Left forelimb (tissue), 1 donor: ENCODE data around the gene NDUFV3.
"Not testable (repeated sequence)": the region's sequence is repeated elsewhere in the genome, so short reads cannot be mapped to it uniquely, and the experiment has no call there.

ENCODE experiments used
- DNase-seq: peaks from one replicate; pipeline ENCODE4 v3.0.0-alpha.2; 2018; ENCODE audit warnings: low spot score

NDUFV3 gene

DNA sequence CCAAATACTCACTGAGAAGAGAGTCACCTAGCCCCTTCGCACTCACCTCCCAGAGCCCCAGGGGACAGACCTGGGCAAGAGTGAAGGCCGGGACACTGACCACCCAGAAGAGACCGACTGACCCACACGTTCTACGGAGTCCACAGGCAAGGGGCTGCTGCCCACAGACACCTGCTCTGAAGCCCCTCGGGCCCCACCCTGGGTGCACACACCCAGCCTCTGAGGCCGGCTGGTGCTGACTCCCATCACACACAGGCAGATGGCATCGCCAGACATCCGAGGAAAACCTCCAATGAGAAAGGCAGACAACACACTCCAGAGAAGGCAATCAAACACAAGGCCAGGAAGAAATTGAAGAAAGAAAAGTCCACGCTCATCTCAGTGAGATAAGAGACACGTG lies 35.9 kb upstream of the NDUFV3 start:
- DNase-seq, result no peak

DNA sequence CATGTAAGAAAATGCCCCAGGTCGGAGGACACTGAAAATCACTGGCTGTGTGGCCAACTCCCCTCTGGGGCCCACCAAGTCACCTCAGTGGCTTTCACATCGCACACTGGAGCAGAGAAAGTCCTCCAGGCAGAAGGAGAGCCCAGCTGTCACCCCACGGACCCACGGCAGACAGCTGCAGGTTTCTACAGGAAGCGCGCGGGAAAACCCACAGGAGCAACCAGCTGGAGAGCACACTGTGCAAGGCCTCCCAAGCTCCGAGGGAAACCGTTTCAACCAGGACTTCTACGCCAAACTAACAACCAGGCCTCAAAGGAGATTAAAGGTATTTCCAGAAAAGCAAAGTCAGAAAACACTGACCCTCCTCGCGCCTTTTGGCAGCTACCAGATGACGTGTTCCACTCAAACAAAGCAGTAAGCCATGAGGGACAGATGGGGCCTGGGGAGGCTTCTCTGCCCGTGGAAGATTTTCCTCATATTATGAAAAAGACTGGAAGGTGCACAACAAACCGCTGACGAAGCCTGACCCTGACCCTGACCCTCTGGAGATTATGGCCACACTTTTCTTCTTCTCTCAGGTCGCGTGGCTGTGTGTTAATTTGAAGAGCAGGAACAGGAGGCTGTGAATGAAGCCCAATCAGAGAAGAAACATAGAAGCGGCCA lies 34.8 kb upstream of the NDUFV3 start:
- no peak for DNase-seq

DNA sequence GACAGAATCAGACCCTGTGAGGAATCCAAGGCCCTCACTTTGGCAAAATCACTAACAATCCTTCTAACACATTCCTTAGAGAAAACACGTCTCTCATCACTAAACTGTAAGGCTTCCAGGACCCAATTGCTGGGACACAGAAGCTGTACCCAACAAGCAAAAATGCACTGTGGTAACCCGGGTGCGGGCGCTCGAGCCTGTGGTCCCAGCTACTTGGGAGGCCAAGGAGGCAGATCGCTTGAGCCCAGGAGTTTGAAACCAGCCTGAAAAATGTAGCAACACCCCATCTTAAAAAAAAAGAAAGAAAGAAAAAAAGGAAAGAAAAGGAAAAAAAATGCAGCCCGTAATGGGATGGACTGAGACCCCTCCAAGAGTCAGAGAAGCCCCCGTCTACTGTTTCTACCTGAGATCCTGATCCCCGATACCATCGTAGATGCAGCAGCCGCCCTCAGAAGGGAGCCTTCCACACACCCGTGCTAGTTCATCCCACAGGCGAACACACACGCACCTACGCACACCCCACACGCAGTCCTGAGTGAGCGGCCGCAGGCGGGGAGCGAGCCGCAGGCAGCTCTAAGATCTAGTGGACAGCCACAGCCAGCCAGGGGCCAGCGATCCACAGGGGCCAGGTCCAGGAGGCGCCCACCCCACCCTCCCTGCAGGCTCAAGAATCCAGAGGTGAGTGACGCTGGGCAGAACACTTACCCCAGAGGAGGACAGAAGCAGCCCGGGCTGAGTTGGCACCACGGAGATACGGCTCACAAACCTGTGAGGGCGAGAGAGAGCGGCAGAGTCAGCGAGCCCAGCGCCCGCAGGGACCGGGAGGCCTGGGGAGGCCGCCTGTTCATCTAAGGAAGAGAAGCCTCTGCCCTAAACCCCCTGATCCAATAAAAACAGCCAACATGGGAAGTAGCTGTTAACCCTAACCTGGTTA lies 33.9 kb upstream of the NDUFV3 start:
- DNase-seq, result no peak

DNA sequence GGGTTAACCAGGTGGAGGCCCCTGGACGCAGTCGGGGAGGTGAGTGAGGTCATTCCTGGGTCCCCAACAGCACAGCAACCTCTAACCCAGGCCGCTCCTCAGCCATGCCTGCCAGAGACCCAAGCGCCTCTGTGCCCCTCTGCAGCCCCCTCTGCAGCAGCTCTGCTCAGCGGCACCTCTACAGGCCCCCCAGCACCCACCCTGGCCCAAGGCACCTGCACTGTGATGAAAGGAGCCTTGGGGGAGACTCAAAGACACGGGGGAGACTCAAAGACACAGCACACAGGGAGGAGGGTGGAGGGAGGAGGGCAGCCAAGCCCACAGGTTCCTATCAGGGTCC lies 33.2 kb upstream of the NDUFV3 start:
- no peak for DNase-seq

DNA sequence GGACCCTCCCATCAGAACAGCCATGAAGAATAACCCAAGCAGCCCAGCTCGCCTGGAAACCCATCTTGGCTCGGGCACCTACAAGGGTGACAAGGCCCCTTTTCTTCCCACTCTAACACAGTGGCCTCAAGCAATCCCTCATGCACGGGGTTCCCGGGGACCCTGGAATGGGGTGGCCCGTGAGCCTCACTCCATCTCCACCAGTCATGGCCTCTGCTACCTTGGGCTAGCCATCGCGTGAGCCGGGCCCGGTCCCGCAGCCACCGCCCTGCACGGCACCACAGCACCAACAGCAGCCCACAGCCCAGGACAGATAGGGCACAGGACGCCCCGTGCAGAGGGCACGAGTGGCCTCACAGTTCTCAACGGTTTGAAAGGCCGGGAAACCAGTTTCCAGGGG lies 32.8 kb upstream of the NDUFV3 start:
- DNase-seq, result no peak

DNA sequence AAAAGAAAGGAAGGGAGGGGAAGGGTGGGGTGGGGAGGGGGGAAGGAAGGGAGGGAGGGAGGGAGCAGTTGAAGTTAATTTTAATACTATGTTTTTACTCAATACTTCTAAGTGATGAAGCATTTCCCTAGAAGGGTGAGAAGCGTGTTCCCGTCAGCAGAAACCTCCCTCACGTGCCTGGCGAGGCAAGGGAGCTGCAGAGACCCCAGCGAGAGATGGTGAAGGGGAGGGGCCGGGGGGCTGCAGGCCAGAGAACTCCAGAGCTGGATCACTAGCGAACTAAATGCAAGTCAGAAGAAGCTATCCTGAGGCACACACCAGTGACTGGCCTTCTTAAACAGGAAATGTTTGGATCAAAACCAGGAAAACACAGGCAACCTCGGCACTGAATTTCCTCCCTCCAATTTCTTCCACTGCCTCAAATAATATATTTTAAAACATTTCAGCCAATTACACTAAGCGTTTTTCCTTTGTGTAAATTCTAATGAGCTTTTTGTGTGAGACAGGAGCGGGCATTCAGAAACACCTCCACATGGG lies 31.7 kb upstream of the NDUFV3 start:
- no peak for DNase-seq

DNA sequence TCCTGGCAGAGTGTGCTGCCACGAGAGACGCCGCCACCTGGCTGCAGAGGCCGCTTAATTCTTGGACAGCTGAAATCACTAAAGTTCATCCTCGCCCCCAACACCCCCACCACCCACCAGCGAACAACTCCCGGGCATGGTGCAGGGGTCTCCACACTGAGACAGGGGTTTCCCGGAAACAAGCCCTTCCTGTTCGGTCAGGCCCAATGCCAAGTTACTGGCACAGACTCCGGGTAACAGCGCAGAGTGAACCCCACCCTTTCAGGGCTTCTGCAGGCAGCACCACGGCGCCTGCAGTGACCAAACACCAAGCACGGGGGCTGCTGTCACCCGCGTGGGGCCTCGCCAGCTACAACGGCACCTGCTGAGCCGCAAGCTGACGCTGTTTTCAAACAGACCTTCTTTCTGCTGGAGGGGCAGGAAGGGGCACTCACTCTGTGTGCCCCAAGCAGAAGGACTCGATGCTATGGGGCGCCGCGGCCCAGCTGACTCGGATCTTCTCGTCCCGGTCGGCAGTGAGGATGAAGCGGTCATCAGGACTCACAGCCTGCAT lies 31.2 kb upstream of the NDUFV3 start:
- no peak for DNase-seq

DNA sequence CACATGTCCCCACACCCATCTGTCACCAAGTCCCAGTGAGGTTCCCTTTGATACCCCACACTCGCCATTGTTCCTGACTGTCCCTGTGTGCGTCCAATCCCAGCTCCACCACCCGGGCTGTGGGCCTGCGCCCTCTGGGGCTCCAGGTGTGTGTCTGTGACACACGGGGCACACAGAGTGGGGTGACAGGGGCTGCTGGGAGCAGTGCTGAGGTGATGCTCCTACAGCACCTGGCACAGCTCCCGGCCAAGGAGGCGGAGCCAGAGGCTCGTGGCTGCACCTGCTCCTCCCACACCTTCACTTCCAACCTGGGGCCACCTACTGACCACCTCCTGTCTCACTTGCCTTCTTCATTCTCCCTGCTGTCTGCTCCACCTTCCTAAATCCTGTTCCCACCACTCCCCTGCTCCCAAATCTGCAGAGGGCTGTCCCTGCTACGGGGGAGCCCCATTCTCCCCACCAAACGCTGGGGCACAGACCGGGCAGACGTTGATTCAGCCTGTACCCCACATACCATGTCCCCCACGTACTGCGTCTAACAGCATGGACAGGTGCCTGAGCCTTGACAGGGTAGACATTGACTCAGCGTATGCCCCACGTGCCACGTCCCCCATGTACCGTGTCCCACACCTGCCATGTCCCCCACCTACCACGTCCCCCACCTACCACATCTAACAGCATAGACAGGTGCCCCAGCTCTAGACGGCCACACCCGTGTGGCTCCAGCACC lies 30.2 kb upstream of the NDUFV3 start:
- no peak for DNase-seq

DNA sequence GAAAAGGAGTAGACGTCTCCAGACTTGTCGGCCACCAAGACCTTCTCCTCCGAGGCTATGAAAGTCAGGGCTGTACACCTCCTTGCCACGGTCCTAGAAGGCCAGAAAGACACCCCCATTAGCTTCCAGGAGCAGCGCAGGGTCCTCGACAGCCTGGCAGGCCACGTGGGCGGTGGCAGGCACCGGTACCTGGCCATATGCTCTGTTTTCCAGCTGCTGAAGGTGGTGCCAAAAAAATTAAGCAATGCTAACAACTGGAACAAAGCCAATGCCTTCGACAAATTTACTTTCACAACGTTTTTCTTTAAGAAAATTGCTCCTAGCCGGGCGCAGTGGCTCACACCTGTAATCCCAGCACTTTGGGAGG lies 29.6 kb upstream of the NDUFV3 start:
- no peak for DNase-seq

DNA sequence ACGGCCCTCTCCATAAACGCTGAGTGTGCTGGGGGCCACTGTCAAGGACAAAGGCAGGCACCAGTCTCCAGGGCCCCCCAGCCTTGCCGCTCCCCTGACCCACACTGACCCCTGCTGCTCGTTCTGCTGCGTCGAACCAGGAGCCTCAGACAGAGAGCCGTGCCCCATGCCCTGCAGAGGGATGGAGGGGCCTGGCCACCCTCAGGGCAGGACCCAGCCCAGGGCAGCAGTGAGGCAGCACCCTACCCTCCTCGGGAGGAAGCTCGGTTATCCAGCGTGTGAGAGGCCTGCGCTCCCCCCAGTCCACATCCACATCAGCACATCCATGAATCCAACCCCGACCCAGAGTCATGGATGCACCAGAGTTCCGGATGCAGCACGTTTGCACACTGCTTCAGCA lies 28.8 kb upstream of the NDUFV3 start:
- DNase-seq, result no peak

DNA sequence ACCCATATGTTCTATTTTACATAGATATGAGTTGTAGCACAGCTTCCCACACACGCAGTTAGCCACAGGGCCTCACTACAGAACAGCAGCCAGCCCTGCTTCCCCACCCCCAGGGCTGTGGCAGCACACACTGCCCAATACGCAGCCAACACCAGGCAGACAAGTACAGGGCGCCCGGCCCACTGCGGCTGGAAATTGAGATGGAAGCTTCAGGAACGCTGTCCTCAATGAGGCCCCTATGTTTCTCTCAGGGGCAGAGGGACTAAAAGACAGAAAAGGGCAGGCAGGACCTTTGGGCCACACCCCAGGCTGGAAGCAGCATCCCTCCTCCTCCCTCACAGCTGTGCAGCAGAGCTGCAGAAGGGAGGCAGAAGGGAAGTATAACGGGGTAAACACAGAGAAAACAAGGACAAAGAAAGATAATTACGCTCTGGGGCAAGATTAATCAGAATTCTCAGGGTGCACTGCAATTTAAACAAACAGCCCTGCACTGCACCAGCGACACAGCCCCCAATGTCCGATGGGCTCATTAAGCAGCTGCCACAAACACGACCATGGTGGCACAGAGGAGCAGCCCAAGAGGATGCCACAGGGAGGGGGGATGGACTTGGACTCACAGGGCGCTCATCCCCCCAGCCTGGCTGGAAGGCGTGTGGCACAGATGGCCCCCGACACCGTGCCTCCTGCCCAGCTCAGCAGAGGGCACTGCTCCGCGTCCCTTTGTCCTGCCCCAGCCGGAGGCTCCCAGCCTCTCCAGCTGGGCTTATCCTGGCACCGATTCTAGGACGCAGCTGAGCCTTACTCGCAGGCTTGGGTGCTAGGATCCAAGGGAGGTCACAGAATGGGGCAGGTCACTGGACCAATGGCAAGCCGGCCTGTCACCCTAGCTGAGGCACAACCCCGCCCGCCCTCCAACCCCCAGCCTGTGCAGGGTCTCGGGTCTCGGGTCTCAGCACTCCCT lies 28.0 kb upstream of the NDUFV3 start:
- DNase-seq, result no peak

DNA sequence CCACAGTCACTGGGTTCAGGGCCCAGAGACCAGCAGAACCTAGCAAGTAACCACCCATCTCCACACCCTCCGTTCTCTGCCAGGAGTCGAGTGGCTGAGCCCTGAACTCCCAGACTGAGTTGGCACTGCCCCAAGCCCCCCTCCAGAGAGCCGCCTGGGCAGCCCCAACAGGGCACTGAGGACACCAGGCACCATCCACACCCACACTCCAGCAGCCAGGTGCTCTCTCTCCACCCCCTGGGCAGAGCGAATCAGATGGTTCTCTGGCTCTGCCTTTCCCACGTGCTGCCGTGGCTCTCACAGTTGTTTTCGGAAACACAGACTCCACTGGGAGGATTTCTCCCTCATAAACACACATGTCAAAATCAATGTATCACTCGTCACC lies 27.3 kb upstream of the NDUFV3 start:
- no peak for DNase-seq

DNA sequence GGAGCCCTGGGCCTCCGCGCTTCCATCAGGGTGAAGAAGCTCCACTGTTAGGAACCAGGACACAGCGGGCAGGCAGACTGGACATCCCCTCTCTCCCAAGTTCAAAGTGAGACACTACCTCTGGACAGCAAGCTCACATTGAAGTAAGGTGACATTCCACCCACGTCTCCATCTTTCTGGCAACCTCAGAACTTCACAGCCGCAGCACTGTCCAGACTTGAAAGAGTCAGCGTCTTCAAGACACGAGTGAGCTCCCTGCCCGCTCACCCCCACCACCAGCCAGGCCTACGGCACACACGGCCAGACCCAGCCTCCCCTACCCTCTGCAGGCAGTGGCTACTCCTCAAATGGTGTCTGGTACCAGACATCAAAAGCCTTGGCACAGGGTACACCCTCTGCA lies 24.9 kb upstream of the NDUFV3 start:
- DNase-seq, result no peak

DNA sequence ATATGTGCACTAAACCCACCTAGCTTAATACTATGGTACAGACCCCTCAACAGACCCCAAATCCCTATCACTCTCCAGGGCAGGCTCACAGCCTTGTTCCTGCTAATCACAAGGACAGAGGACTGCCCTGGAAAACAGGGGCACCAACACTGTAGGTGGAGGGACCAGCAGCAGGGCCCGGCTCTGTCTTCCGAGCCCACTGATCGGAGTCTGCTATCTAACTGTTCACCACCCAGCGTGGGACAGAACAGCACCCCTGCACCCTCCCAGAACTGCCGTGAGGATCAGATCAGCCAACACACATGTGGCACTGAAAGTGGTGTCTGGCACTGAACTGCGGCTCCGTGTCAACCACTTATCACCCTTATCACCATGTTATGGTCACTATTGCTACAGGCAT lies 20.0 kb upstream of the NDUFV3 start:
- DNase-seq, result no peak

DNA sequence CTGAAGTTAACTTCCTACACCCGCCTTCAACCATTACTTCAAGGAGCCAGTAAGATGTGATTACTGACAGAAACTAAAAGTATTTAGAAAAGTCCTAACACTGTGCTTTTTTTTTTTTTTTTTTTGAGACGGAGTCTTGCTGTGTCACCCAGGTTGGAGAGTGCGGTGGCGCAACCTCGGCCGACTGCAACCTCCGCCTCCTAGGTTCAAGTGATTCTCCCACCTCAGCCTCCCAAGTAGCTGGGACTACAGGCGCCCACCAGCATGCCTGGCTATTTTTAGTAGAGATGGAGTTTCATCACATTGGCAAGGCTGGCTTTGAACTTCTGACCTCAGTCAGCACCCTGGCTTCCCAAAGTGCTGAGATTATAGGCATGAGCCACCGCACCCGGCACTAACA lies 17.3 kb upstream of the NDUFV3 start:
- DNase-seq, result not testable (repeated sequence)

DNA sequence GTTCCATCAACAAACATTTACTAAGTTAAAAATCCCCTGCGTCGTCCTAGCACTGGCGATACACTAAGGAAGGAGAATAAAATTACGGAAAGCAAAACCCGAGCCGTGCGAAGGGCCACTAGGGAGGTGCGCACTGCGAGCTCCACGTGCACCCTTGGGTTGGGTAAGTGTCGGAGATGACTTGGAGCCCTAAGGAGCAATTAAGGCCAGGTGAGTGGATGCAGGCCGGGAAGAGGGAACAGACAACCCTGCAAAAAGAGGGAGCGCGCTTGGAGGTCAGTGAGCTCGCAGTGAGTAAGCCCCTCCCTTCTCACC lies 14.5 kb upstream of the NDUFV3 start:
- DNase-seq, result no peak

DNA sequence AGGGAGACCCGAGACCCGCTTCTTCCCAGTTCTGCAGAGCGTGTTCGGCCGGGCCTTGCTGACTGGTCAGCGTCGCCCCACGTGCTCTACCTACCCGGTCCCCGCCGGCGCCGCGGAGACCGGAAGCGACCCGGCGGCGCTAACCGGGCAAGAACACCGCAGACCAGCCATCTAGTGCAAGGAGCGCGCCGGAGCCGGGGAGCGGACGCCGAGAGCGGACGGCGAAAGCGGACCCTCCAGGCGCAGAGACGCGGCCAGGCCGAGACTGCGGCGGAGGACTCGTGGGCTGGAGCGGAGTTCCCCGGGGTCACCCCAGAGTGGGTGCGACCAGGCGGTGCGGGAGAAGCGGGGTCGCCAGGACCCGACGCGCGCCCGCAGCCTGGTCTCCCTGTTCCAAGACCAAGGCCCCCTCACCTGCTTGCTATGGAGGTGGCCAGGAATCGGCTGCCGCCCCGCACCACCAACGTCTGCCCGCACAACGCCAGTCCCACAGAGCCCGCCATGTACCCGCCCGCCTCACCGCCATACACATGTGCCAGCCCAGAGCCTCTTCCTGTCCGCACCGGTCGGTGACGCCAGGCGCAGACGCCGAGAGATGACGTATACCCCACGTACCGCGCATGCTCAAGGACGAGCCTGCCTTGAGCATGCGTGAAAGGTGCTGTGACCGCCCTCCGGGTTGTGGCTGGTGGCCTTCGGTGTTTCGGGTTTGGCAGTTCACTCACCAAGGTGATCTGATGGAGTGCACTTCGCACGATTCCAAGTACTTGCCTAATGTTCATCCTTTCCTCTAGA lies 13.9 kb upstream of the NDUFV3 start, which contains the start of gene WDR4:
Gene WDR4, minus strand, starts transcription at position 547 of the 795 bp plus-strand sequence. Its CDS starts 44 bp downstream, at position 503.
- peak; percentile 99 for DNase-seq

DNA sequence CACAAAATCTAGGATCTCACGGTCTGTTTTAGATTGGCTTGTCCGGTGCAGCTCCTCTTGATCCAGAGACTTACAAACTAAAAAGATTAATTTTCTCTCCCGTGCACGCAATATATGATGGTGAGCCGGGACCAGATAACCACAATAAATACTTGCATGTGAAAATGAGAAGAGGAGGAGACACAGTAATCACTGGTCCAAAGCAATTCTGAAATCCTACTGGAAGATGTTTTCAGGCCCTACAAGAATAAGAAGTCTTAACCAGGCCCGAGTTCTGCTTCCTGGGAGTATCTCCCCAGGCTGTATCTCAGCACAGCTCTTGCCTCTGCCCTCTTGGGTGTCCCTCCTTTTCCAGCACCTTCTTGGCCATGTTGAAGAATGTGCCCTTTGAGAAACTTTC lies 12.8 kb upstream of the NDUFV3 start:
- DNase-seq, result no peak

DNA sequence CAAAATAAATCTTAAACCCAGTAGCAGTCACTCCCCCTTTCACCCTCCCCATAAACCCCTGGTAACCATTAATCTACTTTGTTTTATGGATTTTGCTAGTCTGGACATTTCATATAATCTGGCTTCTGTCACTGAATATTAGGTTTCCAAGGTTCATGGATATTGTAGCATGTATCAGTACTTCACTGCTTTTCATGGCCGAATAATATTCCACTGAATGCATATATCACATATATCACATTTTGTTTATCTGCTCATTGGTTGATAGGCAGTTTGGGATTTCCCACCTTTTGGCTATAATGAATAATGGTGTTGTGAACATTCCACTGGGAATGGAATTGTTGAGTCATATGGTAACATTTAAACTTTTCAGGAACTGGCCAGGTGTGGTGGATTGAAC lies 9.2 kb upstream of the NDUFV3 start:
- DNase-seq, result no peak

DNA sequence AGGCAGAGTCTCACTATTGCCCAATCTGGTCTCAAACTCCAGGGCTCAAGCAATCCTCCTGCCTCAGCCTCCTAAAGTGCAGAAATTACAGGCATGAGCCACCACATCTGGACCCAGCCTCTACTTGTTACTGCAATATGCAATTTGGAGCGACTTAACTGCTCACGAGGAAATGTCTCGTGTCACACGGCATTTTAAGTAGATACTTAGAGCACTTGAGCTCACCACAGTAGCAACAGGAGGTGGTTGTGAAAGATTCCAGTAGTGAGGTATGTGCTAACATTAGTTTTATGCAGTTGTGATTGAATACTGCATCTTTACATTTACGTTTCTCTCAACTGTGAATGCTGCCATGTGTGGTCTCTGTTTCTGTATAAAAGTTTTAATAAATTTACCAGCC lies 5.8 kb upstream of the NDUFV3 start:
- no peak for DNase-seq

DNA sequence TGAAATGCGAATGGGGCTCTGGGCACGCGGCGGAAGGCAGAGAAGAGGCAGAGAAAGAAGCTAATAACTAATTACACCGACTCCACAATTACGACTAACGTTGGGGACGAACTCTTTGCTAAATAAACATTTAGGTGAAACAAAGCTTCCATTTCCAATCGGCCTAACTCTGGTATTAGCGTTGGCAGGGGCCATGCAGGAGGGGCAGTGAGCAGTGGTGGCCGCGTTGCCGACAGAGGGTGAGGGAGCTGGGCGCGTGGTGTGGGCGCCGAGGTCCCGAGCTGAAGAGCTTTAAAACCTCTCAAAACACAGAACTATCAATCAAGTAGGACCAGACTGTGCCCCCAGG lies 553 bp upstream of the NDUFV3 start:
- no peak for DNase-seq
